ENCODE data around the gene TIGAR. TPM values are rescaled to one million over a fixed set of nuclear protein-coding genes. Genes with fewer than 3 reads are reported as not detected.

TIGAR gene
- polyA plus RNA-seq, 1 donor from 2014 or later = 10.0 TPM

GRCh38 chr12:4293966-4294505 lies 27.0 kb upstream of the TIGAR start:
- Histone ChIP-seq H3K4me3 (ENCODE audit: low read length) (no peak overlapping the region), H2AFZ (ENCODE audit: low read depth, low read length) (no peak overlapping the region), H4K20me1 (ENCODE audit: insufficient read depth) (no peaks in the 10 kb centered on the region), H3K9me2 (ENCODE audit: insufficient read depth, low read length) (no peaks in the 10 kb centered on the region), H3K27ac (ENCODE audit: low read length) (no peak overlapping the region), H3K79me2 (replicated peaks; ENCODE audit: insufficient read depth, low read length) (peaks cover 8% of the 10 kb centered on the region), H3K36me3 (ENCODE audit: insufficient read depth, low read length) (no peaks in the 10 kb centered on the region), H3K9me3 (ENCODE audit: low read length) (no peaks in the 10 kb centered on the region), H3F3A (ENCODE audit: insufficient read depth, low read length, poor library complexity, severe bottlenecking) (no peaks in the 10 kb centered on the region), H3K9ac (ENCODE audit: low read length) (no peak overlapping the region), H3K4me2 (ENCODE audit: low read length) (no peak overlapping the region), H3K27me3 (ENCODE audit: insufficient read depth, low read depth, low read length) (no peaks in the 10 kb centered on the region)
- TF ChIP-seq TAF1 (IDR thresholded peaks at IDR 0.05; ENCODE audit: low read depth) = no peak
- no peak for TF ChIP-seq SMC3 (conservative IDR thresholded peaks at IDR 0.05; ENCODE audit: poor library complexity)
- TF ChIP-seq CTCF (IDR thresholded peaks at IDR 0.05; ENCODE audit: poor library complexity, severe bottlenecking) = no peak
- TF ChIP-seq REST (IDR thresholded peaks at IDR 0.05; ENCODE audit: borderline replicate concordance) = no peak
- no peak for TF ChIP-seq POLR2AphosphoS5 (IDR thresholded peaks at IDR 0.05)
- no peak for TF ChIP-seq RAD21 (conservative IDR thresholded peaks at IDR 0.05)
- TF ChIP-seq EZH2 (IDR thresholded peaks at IDR 0.05; ENCODE audit: borderline replicate concordance, insufficient read depth, low read length, poor library complexity, severe bottlenecking) = no peak
- TF ChIP-seq EP300 (conservative IDR thresholded peaks at IDR 0.05; ENCODE audit: poor library complexity, severe bottlenecking) = no peak

GRCh38 chr12:4296751-4297150 lies 24.3 kb upstream of the TIGAR start:
- TF ChIP-seq POLR2AphosphoS5 (IDR thresholded peaks at IDR 0.05) (no peak), EP300 (conservative IDR thresholded peaks at IDR 0.05; ENCODE audit: poor library complexity, severe bottlenecking) (no peak), MXI1 (conservative IDR thresholded peaks at IDR 0.05; ENCODE audit: poor library complexity, severe bottlenecking) (no peak), REST (IDR thresholded peaks at IDR 0.05; ENCODE audit: borderline replicate concordance) (no peak), TAF1 (IDR thresholded peaks at IDR 0.05; ENCODE audit: low read depth) (no peak)
- no peaks in the 10 kb centered on the region for H3K27me3 ChIP-seq (ENCODE audit: insufficient read depth, low read depth, low read length)
- no peak overlapping the region for H3K4me3 ChIP-seq (ENCODE audit: low read length)
- H4K20me1 ChIP-seq (ENCODE audit: insufficient read depth) = no peaks in the 10 kb centered on the region
- H3K9ac ChIP-seq (ENCODE audit: low read length) = no peak overlapping the region
- H2AFZ ChIP-seq (ENCODE audit: low read depth, low read length) = no peak overlapping the region
- H3K4me2 ChIP-seq (ENCODE audit: low read length) = no peak overlapping the region
- H3F3A ChIP-seq (ENCODE audit: insufficient read depth, low read length, poor library complexity, severe bottlenecking) = no peaks in the 10 kb centered on the region
- no peaks in the 10 kb centered on the region for H3K9me2 ChIP-seq (ENCODE audit: insufficient read depth, low read length)
- H3K79me2 ChIP-seq (replicated peaks; ENCODE audit: insufficient read depth, low read length) = peaks cover 4% of the 10 kb centered on the region
- no peaks in the 10 kb centered on the region for H3K9me3 ChIP-seq (ENCODE audit: low read length)
- H3K36me3 ChIP-seq (ENCODE audit: insufficient read depth, low read length) = peaks cover 4% of the 10 kb centered on the region
- H3K27ac ChIP-seq (ENCODE audit: low read length) = no peak overlapping the region
